Suprapubic skin (tissue), 4 donors: ENCODE measurements around the gene WWP2. TPM values are rescaled to one million over a fixed set of nuclear protein-coding genes. Genes with fewer than 3 reads are reported as not detected.

Experiments
- DNase-seq, 2 donors: peaks; one replicate each; pipeline ENCODE4 v3.0.0-alpha.2; 2019; ENCODE audit warnings: low spot score in 2 of 2
- H3K27ac ChIP-seq: fragments of 200-600 bp; sonication (generic); one replicate; pipeline ENCODE4 v1.5.1; 2019
- H3K27me3 ChIP-seq: fragments of 200-600 bp; sonication (generic); one replicate; pipeline ENCODE4 v1.5.1; 2019
- H3K36me3 ChIP-seq: fragments of 200-600 bp; sonication (generic); one replicate; pipeline ENCODE4 v1.5.1; 2019
- H3K4me1 ChIP-seq: fragments of 200-600 bp; sonication (generic); one replicate; pipeline ENCODE4 v1.5.1; 2019
- H3K4me3 ChIP-seq: fragments of 200-600 bp; sonication (generic); one replicate; pipeline ENCODE4 v1.5.1; 2019; ENCODE audit warnings: mild to moderate bottlenecking
- H3K9me3 ChIP-seq: fragments of 200-600 bp; sonication (generic); one replicate; pipeline ENCODE4 v1.5.1; 2019
- CTCF ChIP-seq, 2 donors: fragments of 200-600 bp in 1 of 2; fragments of 450-650 bp in 1 of 2; sonication (generic) in 1 of 2; IDR thresholded peaks; one replicate each; pipeline ENCODE4 v1.5.1; 2016 to 2019; ENCODE audit warnings: antibody characterized with exemption in 2 of 2, mild to moderate bottlenecking in 1 of 2, moderate library complexity in 1 of 2
- EP300 ChIP-seq: sonication (generic); formaldehyde crosslinking; IDR thresholded peaks from one replicate; pipeline ENCODE4 v1.6.1; 2017; ENCODE audit warnings: antibody characterized with exemption
- POLR2A ChIP-seq, 2 donors: fragments of 450-650 bp; IDR thresholded peaks; one replicate each; pipeline ENCODE4 v1.6.1; 2017; ENCODE audit warnings: antibody characterized with exemption in 2 of 2, mild to moderate bottlenecking in 2 of 2, moderate library complexity in 2 of 2
- POLR2AphosphoS5 ChIP-seq, 3 donors: sonication (generic); formaldehyde crosslinking; IDR thresholded peaks; one replicate each; pipeline ENCODE4 v1.6.1; 2017; ENCODE audit warnings: antibody characterized with exemption in 3 of 3
- WGBS: methylation state at CpG from one replicate; pipeline ENCODE4 v1.1.5; 2018; 5-methylcytosine and 5-hydroxymethylcytosine counted together
- total RNA-seq, 4 donors: library from RNA; depleted of rRNA; stranded (reverse); fragments of >200 nt; gene quantifications; one replicate each; pipeline ENCODE4 v1.1.0, GENCODE V29; 2016

Gene WWP2
- total RNA-seq, 4 donors from 2014 or later: 27.1 to 48.9 (median 42.2) TPM

GRCh38 chr16:69827524-69827923 is 65.4 kb downstream of the WWP2 start:
- no peak overlapping the region for H3K4me3 ChIP-seq
- no peak overlapping the region for H3K27ac ChIP-seq
- DNase-seq: no peak
- 70% methylated on average over 5 of the region's 5 CpGs for WGBS
- TF ChIP-seq POLR2AphosphoS5 (IDR thresholded peaks at IDR 0.05): no peak
- TF ChIP-seq CTCF (IDR thresholded peaks at IDR 0.05): no peak
- no peak for TF ChIP-seq POLR2A (IDR thresholded peaks at IDR 0.05)
- no peak for TF ChIP-seq EP300
- peaks cover 8% of the 10 kb centered on the region for H3K36me3 ChIP-seq
- no peaks in the 10 kb centered on the region for H3K27me3 ChIP-seq
- peaks cover 12% of the 10 kb centered on the region for H3K4me1 ChIP-seq
- H3K9me3 ChIP-seq: no peaks in the 10 kb centered on the region

GRCh38 chr16:69829338-69829737 is 67.2 kb downstream of the WWP2 start:
- TF ChIP-seq POLR2AphosphoS5 (IDR thresholded peaks at IDR 0.05) (no peak), POLR2A (IDR thresholded peaks at IDR 0.05) (no peak)
- Histone ChIP-seq H3K27ac (no peak overlapping the region), H3K9me3 (no peaks in the 10 kb centered on the region), H3K36me3 (peaks cover 8% of the 10 kb centered on the region), H3K4me3 (no peak overlapping the region), H3K4me1 (peaks cover 17% of the 10 kb centered on the region), H3K27me3 (no peaks in the 10 kb centered on the region)
- no peak for DNase-seq
- 92% methylated on average over 1 of the region's 1 CpG for WGBS

- H3K27ac ChIP-seq: peak overlapping the region; percentile 51
- H3K4me1 ChIP-seq: peaks cover 17% of the 10 kb centered on the region
- DNase-seq: no peak
- peaks cover 8% of the 10 kb centered on the region for H3K36me3 ChIP-seq
- 97% methylated on average over 5 of the region's 5 CpGs for WGBS
- H3K9me3 ChIP-seq: no peaks in the 10 kb centered on the region
- H3K27me3 ChIP-seq: no peaks in the 10 kb centered on the region
- H3K4me3 ChIP-seq: no peak overlapping the region
- TF ChIP-seq POLR2AphosphoS5 (IDR thresholded peaks at IDR 0.05) (no peak), EP300 (no peak), POLR2A (IDR thresholded peaks at IDR 0.05) (no peak), CTCF (IDR thresholded peaks at IDR 0.05) (no peak)
Measured at GRCh38 chr16:69830146-69830533, 68.0 kb downstream of the WWP2 start.

GRCh38 chr16:69830534-69831211 is 68.5 kb downstream of the WWP2 start:
- DNase-seq: no peak
- peak overlapping the region; percentile 51 for H3K27ac ChIP-seq
- H3K9me3 ChIP-seq: no peaks in the 10 kb centered on the region
- H3K27me3 ChIP-seq: no peaks in the 10 kb centered on the region
- TF ChIP-seq POLR2AphosphoS5 (IDR thresholded peaks at IDR 0.05) (no peak), POLR2A (IDR thresholded peaks at IDR 0.05) (no peak), CTCF (IDR thresholded peaks at IDR 0.05) (no peak), EP300 (no peak)
- 69% methylated on average over 8 of the region's 10 CpGs for WGBS
- no peak overlapping the region for H3K4me3 ChIP-seq
- H3K36me3 ChIP-seq: peaks cover 8% of the 10 kb centered on the region
- peaks cover 17% of the 10 kb centered on the region for H3K4me1 ChIP-seq

GRCh38 chr16:69831212-69832123 is 69.3 kb downstream of the WWP2 start:
- WGBS: 83% methylated on average over 13 of the region's 13 CpGs
- DNase-seq: no peak
- peaks cover 8% of the 10 kb centered on the region for H3K36me3 ChIP-seq
- no peaks in the 10 kb centered on the region for H3K27me3 ChIP-seq
- TF ChIP-seq CTCF (IDR thresholded peaks at IDR 0.05): no peak
- no peak for TF ChIP-seq POLR2A (IDR thresholded peaks at IDR 0.05)
- no peak for TF ChIP-seq POLR2AphosphoS5 (IDR thresholded peaks at IDR 0.05)
- no peak for TF ChIP-seq EP300
- peaks cover 17% of the 10 kb centered on the region for H3K4me1 ChIP-seq
- no peak overlapping the region for H3K4me3 ChIP-seq
- no peak overlapping the region for H3K27ac ChIP-seq
- no peaks in the 10 kb centered on the region for H3K9me3 ChIP-seq
